ENCODE measurements around the gene GRID1.

GRID1 gene

DNA sequence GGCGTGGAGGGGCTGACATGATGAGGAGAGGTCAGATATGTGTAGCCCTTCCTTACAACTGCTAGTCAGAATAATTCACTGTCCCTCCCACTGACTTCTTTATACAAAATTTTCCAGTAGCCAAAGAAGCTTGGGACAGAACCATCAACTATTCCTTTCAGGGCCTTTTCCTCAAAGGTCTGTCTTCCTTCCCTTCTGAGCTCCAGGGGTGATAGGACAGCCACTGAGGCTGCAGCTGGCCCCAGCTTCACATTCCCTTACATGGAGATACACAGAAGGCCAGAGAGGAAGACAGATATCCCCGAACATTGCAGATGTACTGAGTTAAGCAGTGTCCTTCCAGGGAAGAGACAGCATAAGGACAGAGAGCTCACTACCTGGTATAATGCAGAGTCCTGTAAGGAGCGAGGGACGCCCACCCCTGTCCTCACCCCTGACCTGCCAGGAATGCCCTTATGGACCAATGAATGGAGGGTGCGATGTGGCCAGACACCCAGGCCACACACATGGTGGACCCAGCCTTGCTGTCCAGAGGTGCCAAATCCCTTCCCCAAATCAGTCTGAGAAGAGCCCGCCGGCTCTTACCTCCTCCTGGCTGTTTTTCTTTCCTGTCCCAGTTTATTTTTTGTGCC, 754.7 kb downstream of the GRID1 start:
- Histone ChIP-seq H3K4me2 (ENCODE audit: low read depth, low read length) (peak overlapping the region; percentile 59; the same call in 1 of the 2 replicates), H3K27ac (ENCODE audit: low read length) (peak overlapping the region; percentile 27; the same call in 1 of the 2 replicates), H3K79me2 (ENCODE audit: low read length) (no peaks in the 10 kb centered on the region), H2AFZ (ENCODE audit: low read length) (no peak overlapping the region), H3K4me3 (ENCODE audit: low read length) (no peak overlapping the region), H3K4me1 (ENCODE audit: low read length) (peaks cover 22% of the 10 kb centered on the region), H3K9me2 (replicated peaks; ENCODE audit: insufficient read depth, low read length) (no peaks in the 10 kb centered on the region), H3F3A (ENCODE audit: insufficient read depth, low read length) (peaks cover 10% of the 10 kb centered on the region; the same call in 1 of the 2 replicates), H3K27me3 (replicated peaks; ENCODE audit: insufficient read depth, low read length) (no peaks in the 10 kb centered on the region), H3K36me3 (replicated peaks; ENCODE audit: insufficient read depth, low read length) (no peaks in the 10 kb centered on the region), H4K20me1 (ENCODE audit: insufficient read depth, low read length) (no peaks in the 10 kb centered on the region), H3K9ac (ENCODE audit: low read length) (no peak overlapping the region), H3K9me3 (replicated peaks; ENCODE audit: insufficient read depth, low read length) (no peaks in the 10 kb centered on the region)
- DNase-seq = no peak
- TF ChIP-seq EZH2phosphoT487 (IDR thresholded peaks at IDR 0.05; ENCODE audit: low read length) = no peak

DNA sequence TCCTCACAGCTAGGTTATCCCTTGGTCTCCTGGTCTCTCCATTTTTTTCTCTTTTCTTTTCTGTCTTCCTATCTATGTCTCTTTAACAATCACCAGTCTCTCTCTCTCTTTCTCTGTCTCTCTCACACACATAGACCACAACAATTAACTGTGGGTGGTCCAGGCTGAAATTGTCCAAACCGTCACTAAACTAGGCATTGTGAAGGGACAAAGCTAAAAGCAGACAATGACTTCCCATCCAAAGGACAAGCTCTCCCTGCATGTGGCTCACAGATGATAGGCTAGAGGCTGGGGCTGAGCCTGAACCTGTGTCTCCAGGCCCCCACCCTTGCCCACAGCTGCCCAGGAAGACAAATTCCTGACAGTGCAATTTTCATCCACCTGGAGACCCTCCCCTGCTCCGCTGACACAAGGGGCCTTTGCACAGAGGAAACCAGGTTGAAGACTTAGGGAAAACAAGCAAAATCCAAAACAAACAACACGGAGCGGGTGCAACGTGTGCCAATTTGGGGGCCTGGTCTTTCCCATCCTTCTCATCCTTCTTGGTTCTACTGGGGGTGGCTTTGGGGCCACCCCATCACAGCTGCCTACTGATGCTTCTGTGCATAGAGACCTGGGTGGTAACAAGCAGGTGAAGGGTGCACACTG, 755.4 kb downstream of the GRID1 start:
- Histone ChIP-seq H3K27me3 (replicated peaks; ENCODE audit: insufficient read depth, low read length) (no peaks in the 10 kb centered on the region), H3F3A (ENCODE audit: insufficient read depth, low read length) (peaks cover 10% of the 10 kb centered on the region; the same call in 1 of the 2 replicates), H3K9me2 (replicated peaks; ENCODE audit: insufficient read depth, low read length) (no peaks in the 10 kb centered on the region), H4K20me1 (ENCODE audit: insufficient read depth, low read length) (no peaks in the 10 kb centered on the region), H2AFZ (ENCODE audit: low read length) (no peak overlapping the region), H3K4me1 (ENCODE audit: low read length) (peaks cover 22% of the 10 kb centered on the region), H3K4me2 (ENCODE audit: low read depth, low read length) (no peak overlapping the region), H3K9me3 (replicated peaks; ENCODE audit: insufficient read depth, low read length) (no peaks in the 10 kb centered on the region), H3K27ac (ENCODE audit: low read length) (no peak overlapping the region), H3K9ac (ENCODE audit: low read length) (no peak overlapping the region), H3K4me3 (ENCODE audit: low read length) (no peak overlapping the region), H3K36me3 (replicated peaks; ENCODE audit: insufficient read depth, low read length) (no peaks in the 10 kb centered on the region), H3K79me2 (ENCODE audit: low read length) (no peaks in the 10 kb centered on the region)
- TF ChIP-seq EZH2 (optimal IDR thresholded peaks at IDR 0.05; ENCODE audit: low read depth, low read length) (no peak), EZH2phosphoT487 (IDR thresholded peaks at IDR 0.05; ENCODE audit: low read length) (no peak)
- TF ChIP-seq, protein P1, sequence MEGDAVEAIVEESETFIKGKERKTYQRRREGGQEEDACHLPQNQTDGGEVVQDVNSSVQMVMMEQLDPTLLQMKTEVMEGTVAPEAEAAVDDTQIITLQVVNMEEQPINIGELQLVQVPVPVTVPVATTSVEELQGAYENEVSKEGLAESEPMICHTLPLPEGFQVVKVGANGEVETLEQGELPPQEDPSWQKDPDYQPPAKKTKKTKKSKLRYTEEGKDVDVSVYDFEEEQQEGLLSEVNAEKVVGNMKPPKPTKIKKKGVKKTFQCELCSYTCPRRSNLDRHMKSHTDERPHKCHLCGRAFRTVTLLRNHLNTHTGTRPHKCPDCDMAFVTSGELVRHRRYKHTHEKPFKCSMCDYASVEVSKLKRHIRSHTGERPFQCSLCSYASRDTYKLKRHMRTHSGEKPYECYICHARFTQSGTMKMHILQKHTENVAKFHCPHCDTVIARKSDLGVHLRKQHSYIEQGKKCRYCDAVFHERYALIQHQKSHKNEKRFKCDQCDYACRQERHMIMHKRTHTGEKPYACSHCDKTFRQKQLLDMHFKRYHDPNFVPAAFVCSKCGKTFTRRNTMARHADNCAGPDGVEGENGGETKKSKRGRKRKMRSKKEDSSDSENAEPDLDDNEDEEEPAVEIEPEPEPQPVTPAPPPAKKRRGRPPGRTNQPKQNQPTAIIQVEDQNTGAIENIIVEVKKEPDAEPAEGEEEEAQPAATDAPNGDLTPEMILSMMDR (IDR thresholded peaks at IDR 0.05; ENCODE audit: low read length) = no peak
- no peak for DNase-seq

DNA sequence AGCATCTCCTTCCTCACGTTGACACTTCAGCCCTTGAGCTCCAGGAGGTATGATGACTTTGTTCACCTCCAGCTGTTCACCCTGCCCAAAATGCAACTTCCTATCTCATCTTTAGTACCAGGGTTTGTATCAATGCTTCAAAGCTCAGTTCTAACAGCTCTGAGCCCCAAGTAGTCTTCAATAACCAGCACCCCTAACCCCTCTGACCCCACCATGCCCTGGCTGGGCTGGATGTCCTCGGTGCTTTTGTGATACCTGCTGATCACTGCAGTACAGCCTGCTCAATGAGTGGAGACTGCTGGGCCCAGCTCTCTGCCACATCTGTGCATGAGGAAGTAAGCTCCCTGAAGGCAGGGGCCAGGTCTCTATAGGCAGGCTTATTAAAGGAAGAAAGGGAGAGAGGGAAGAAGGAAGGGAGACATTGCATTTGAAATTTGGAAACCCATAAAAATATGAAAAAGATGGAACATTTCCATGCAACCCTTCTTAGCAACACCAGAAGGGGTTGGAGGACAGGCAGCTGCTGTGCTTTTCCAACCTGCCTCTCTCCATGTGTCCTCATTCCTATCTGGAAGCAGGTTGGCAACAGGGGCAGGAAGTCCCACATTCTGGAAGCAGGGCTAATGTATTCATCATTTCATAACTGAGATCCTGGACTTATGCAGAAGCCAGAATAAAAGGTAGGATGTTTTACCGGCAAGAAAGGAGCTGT, 756.1 kb downstream of the GRID1 start:
- DNase-seq = no peak
- no peaks in the 10 kb centered on the region for H3K9me3 ChIP-seq (replicated peaks; ENCODE audit: insufficient read depth, low read length)
- no peak overlapping the region for H3K9ac ChIP-seq (ENCODE audit: low read length)
- no peak overlapping the region for H3K4me3 ChIP-seq (ENCODE audit: low read length)
- no peaks in the 10 kb centered on the region for H3K9me2 ChIP-seq (replicated peaks; ENCODE audit: insufficient read depth, low read length)
- no peaks in the 10 kb centered on the region for H3K36me3 ChIP-seq (replicated peaks; ENCODE audit: insufficient read depth, low read length)
- H3K27ac ChIP-seq (ENCODE audit: low read length) = no peak overlapping the region
- no peaks in the 10 kb centered on the region for H3K27me3 ChIP-seq (replicated peaks; ENCODE audit: insufficient read depth, low read length)
- H3K4me1 ChIP-seq (ENCODE audit: low read length) = peaks cover 22% of the 10 kb centered on the region
- TF ChIP-seq EZH2 (optimal IDR thresholded peaks at IDR 0.05; ENCODE audit: low read depth, low read length) (no peak), EZH2phosphoT487 (IDR thresholded peaks at IDR 0.05; ENCODE audit: low read length) (no peak)
- TF ChIP-seq, protein P1 (IDR thresholded peaks at IDR 0.05; ENCODE audit: low read length) = no peak
- peaks cover 10% of the 10 kb centered on the region; the same call in 1 of the 2 replicates for H3F3A ChIP-seq (ENCODE audit: insufficient read depth, low read length)
- H3K79me2 ChIP-seq (ENCODE audit: low read length) = no peaks in the 10 kb centered on the region
- H3K4me2 ChIP-seq (ENCODE audit: low read depth, low read length) = no peak overlapping the region
- no peak overlapping the region for H2AFZ ChIP-seq (ENCODE audit: low read length)
- H4K20me1 ChIP-seq (ENCODE audit: insufficient read depth, low read length) = no peaks in the 10 kb centered on the region
